H9 (cell line): ENCODE measurements around the gene C19orf81. TPM values are rescaled to one million over a fixed set of nuclear protein-coding genes. Genes with fewer than 3 reads are reported as not detected.

Experiments
- DNase-seq: peaks from one replicate; pipeline ENCODE4 v3.0.0-alpha.2; 2017
- H2AFZ ChIP-seq: one replicate; pipeline ENCODE4 v1.6.1; 2013; ENCODE audit warnings: mild to moderate bottlenecking, low read length, control low read depth, moderate library complexity
- H2AK5ac ChIP-seq: 2 replicates; pipeline ENCODE4 v1.6.1; 2013; ENCODE audit warnings: low read length, control low read depth, mixed read lengths; ENCODE audit not compliant: insufficient read length
- H2BK120ac ChIP-seq: one replicate; pipeline ENCODE4 v1.6.1; 2013; ENCODE audit warnings: low read depth, mild to moderate bottlenecking, low read length, control low read depth, inconsistent platforms; ENCODE audit not compliant: poor library complexity, severe bottlenecking
- H2BK12ac ChIP-seq: 2 replicates; pipeline ENCODE4 v1.6.1; 2013; ENCODE audit warnings: low read length, control low read depth, mixed read lengths, low read depth; ENCODE audit not compliant: insufficient read length
- H2BK15ac ChIP-seq: 2 replicates; pipeline ENCODE4 v1.6.1; 2013; ENCODE audit warnings: low read depth, low read length, control low read depth
- H2BK20ac ChIP-seq: one replicate; pipeline ENCODE4 v1.6.1; 2013; ENCODE audit warnings: low read depth, mild to moderate bottlenecking, low read length, control low read depth, inconsistent platforms; ENCODE audit not compliant: poor library complexity, severe bottlenecking
- H2BK5ac ChIP-seq: 2 replicates; pipeline ENCODE4 v1.6.1; 2013; ENCODE audit warnings: low read length, control low read depth, mixed read lengths; ENCODE audit not compliant: insufficient read length
- H3K14ac ChIP-seq: 2 replicates; pipeline ENCODE4 v1.6.1; 2013; ENCODE audit warnings: low read length, control low read depth; ENCODE audit not compliant: insufficient read depth
- H3K18ac ChIP-seq: 2 replicates; pipeline ENCODE4 v1.6.1; 2013; ENCODE audit warnings: low read depth, mild to moderate bottlenecking, mixed read lengths, low read length, control low read depth; ENCODE audit not compliant: insufficient read length
- H3K23ac ChIP-seq: 2 replicates; pipeline ENCODE4 v1.6.1; 2013; ENCODE audit warnings: low read length, control low read depth, mixed read lengths, low read depth; ENCODE audit not compliant: insufficient read length
- H3K23me2 ChIP-seq: 2 replicates; pipeline ENCODE4 v1.6.1; 2013; ENCODE audit warnings: low read depth, mild to moderate bottlenecking, mixed read lengths, low read length, control low read depth; ENCODE audit not compliant: insufficient read length, poor library complexity, severe bottlenecking
- H3K27ac ChIP-seq: 2 replicates; pipeline ENCODE4 v1.5.1; 2013; ENCODE audit warnings: low read length, control low read depth, mixed read lengths, low read depth; ENCODE audit not compliant: insufficient read length
- H3K27me3 ChIP-seq: 2 replicates; pipeline ENCODE4 v1.6.1; 2013; ENCODE audit warnings: low read length, control low read depth, inconsistent platforms; ENCODE audit not compliant: insufficient read depth
- H3K4ac ChIP-seq: 2 replicates; pipeline ENCODE4 v1.6.1; 2013; ENCODE audit warnings: low read depth, mild to moderate bottlenecking, control low read depth, inconsistent platforms, low read length, moderate library complexity
- H3K4me1 ChIP-seq: 2 replicates; pipeline ENCODE4 v1.6.1; 2013; ENCODE audit warnings: low read length, control low read depth, inconsistent platforms; ENCODE audit not compliant: insufficient read depth
- H3K4me2 ChIP-seq: 2 replicates; pipeline ENCODE4 v1.6.1; 2013; ENCODE audit warnings: low read length, control low read depth, mixed read lengths; ENCODE audit not compliant: insufficient read length, insufficient read depth
- H3K56ac ChIP-seq: 2 replicates; pipeline ENCODE4 v1.6.1; 2013; ENCODE audit warnings: low read depth, mild to moderate bottlenecking, mixed read lengths, low read length, control low read depth; ENCODE audit not compliant: insufficient read length
- H3K79me1 ChIP-seq: 2 replicates; pipeline ENCODE4 v1.6.1; 2013; ENCODE audit warnings: low read depth, mild to moderate bottlenecking, moderate library complexity, low read length, control low read depth, inconsistent platforms; ENCODE audit not compliant: insufficient read depth, poor library complexity, severe bottlenecking
- H3K79me2 ChIP-seq: 2 replicates; pipeline ENCODE4 v1.6.1; 2013; ENCODE audit warnings: low read length, control low read depth, inconsistent platforms; ENCODE audit not compliant: insufficient read depth
- H3K9ac ChIP-seq: 2 replicates; pipeline ENCODE4 v1.6.1; 2013; ENCODE audit warnings: low read length, control low read depth, mixed read lengths; ENCODE audit not compliant: insufficient read length; ENCODE audit errors: extremely low read depth
- H3K9me3 ChIP-seq: one replicate; pipeline ENCODE4 v1.6.1; 2013; ENCODE audit warnings: low read depth, low read length, inconsistent platforms; ENCODE audit not compliant: control insufficient read depth
- H3T11ph ChIP-seq: one replicate; pipeline ENCODE4 v1.6.1; 2013; ENCODE audit warnings: mild to moderate bottlenecking, low read length, control low read depth, inconsistent platforms
- H4K20me1 ChIP-seq: one replicate; pipeline ENCODE4 v1.6.1; 2013; ENCODE audit not compliant: control insufficient read depth, insufficient read length, insufficient read depth
- H4K5ac ChIP-seq: 2 replicates; pipeline ENCODE4 v1.6.1; 2013; ENCODE audit warnings: low read depth, mild to moderate bottlenecking, mixed read lengths, low read length, control low read depth; ENCODE audit not compliant: insufficient read length
- H4K8ac ChIP-seq: replicated peaks from 2 replicates; pipeline ENCODE4 v1.6.1; 2013; ENCODE audit warnings: low read length, control low read depth, mixed read lengths, low read depth; ENCODE audit not compliant: insufficient read length
- H4K91ac ChIP-seq: 2 replicates; pipeline ENCODE4 v1.6.1; 2013; ENCODE audit warnings: low read depth, mild to moderate bottlenecking, moderate library complexity, mixed read lengths, low read length, control low read depth; ENCODE audit not compliant: insufficient read length
- H3K27ac Mint-ChIP-seq, 3 experiments: 2 replicates in 2 of 3; 3 replicates in 1 of 3; pipeline ENCODE4 v1.8.0; 2020 to 2021; ENCODE audit warnings: mixed read lengths in 3 of 3, mild to moderate bottlenecking in 1 of 3, moderate library complexity in 1 of 3
- H3K27me3 Mint-ChIP-seq: 2 replicates; pipeline ENCODE4 v1.8.0; 2021; ENCODE audit warnings: low read depth, mild to moderate bottlenecking, moderate library complexity, mixed read lengths
- H3K36me3 Mint-ChIP-seq, 3 experiments: 2 replicates in 2 of 3; 3 replicates in 1 of 3; pipeline ENCODE4 v1.8.0; 2020 to 2021; ENCODE audit warnings: low read depth in 3 of 3, mixed read lengths in 3 of 3; ENCODE audit not compliant: insufficient read depth in 1 of 3
- H3K4me1 Mint-ChIP-seq, 2 experiments: 2 replicates each; pipeline ENCODE4 v1.8.0; 2020; ENCODE audit warnings: mixed read lengths in 2 of 2
- H3K4me3 Mint-ChIP-seq, 2 experiments: 2 replicates in 1 of 2; 3 replicates in 1 of 2; pipeline ENCODE4 v1.8.0; 2020 to 2021; ENCODE audit warnings: mild to moderate bottlenecking in 2 of 2, mixed read lengths in 2 of 2, moderate library complexity in 1 of 2
- H3K9me3 Mint-ChIP-seq, 2 experiments: 2 replicates in 1 of 2; 3 replicates in 1 of 2; pipeline ENCODE4 v1.8.0; 2020; ENCODE audit warnings: mild to moderate bottlenecking in 2 of 2, mixed read lengths in 2 of 2, moderate library complexity in 1 of 2
- CTCF ChIP-seq: fragments of 200-600 bp; sonication (generic); conservative IDR thresholded peaks from 3 replicates; pipeline ENCODE4 v1.8.0; 2021; ENCODE audit warnings: antibody characterized with exemption, mild to moderate bottlenecking
- WGBS: extraction: QIAGEN DNeasy Blood & Tissue Kit; methylation state at CpG from one replicate; pipeline ENCODE4 v1.1.7; 2013; ENCODE audit warnings: missing lambda C conversion rate, low lambda C conversion rate, mixed read lengths; ENCODE audit not compliant: insufficient read length; ENCODE audit errors: extremely low coverage; 5-methylcytosine and 5-hydroxymethylcytosine counted together
- total RNA-seq: library from RNA; stranded (reverse); gene quantifications from 2 replicates; pipeline ENCODE4 v1.2.1, GENCODE V29; 2021

C19orf81 gene
- total RNA-seq, 1 experiment from 2014 or later = 11.0 TPM

- H3K14ac ChIP-seq = no peak overlapping the region
- H2BK120ac ChIP-seq = no peak overlapping the region
- no peak overlapping the region for H3K4ac ChIP-seq
- peaks cover 13% of the 10 kb centered on the region for H3K27me3 Mint-ChIP-seq
- H3K4me1 ChIP-seq = peaks cover 4% of the 10 kb centered on the region; the same call in 1 of the 2 replicates
- DNase-seq = no peak
- H3K27ac Mint-ChIP-seq = no peak overlapping the region
- H3K23ac ChIP-seq = no peak overlapping the region
- no peak overlapping the region for H2BK20ac ChIP-seq
- no peak overlapping the region for H3K18ac ChIP-seq
- TF ChIP-seq CTCF = no peak
- no peaks in the 10 kb centered on the region for H3K23me2 ChIP-seq
- no peak overlapping the region for H3T11ph ChIP-seq
- no peak overlapping the region for H3K9ac ChIP-seq
- H3K27me3 ChIP-seq = peaks cover 4% of the 10 kb centered on the region
- no peaks in the 10 kb centered on the region for H3K9me3 ChIP-seq
- H3K4me3 Mint-ChIP-seq = no peak overlapping the region
- no peaks in the 10 kb centered on the region for H3K79me1 ChIP-seq
- no peaks in the 10 kb centered on the region for H3K79me2 ChIP-seq
- peak overlapping the region; percentile 28 for H2AK5ac ChIP-seq
- H2AFZ ChIP-seq = no peak overlapping the region
- no peak overlapping the region for H4K5ac ChIP-seq
- H2BK12ac ChIP-seq = no peak overlapping the region
- no peak overlapping the region for H3K56ac ChIP-seq
- H4K20me1 ChIP-seq = no peaks in the 10 kb centered on the region
- H4K91ac ChIP-seq = no peak overlapping the region
- peaks cover 7 to 15% of the 10 kb centered on the region in 2 experiments for H3K4me1 Mint-ChIP-seq
- H3K27ac ChIP-seq = no peak overlapping the region
- no peak overlapping the region for H2BK15ac ChIP-seq
- H4K8ac ChIP-seq = no peak overlapping the region
- H3K36me3 Mint-ChIP-seq = no peaks in the 10 kb centered on the region
- no CpG with 5 or more reads among the region's 6 CpGs for WGBS
- H2BK5ac ChIP-seq = no peak overlapping the region
- H3K9me3 Mint-ChIP-seq = no peaks in the 10 kb centered on the region
- no peak overlapping the region for H3K4me2 ChIP-seq
Measured at GRCh38 chr19:50645107-50645506, 4.1 kb upstream of the C19orf81 start.
